GM12892 (cell line): ENCODE results near the gene NAV2.

Experiments used
- DNase-seq: peaks from one replicate; pipeline ENCODE4 v3.0.0; 2011; ENCODE audit not compliant: insufficient read length
- FAIRE-seq: peaks from 2 replicates; lab custom pipeline; 2011; peaks lifted over from hg19 to GRCh38; lab: Jason Lieb, UNC
- POLR2A ChIP-seq: IDR thresholded peaks from 2 replicates; pipeline ENCODE4 v1.6.1; 2011; ENCODE audit warnings: low read depth, low read length, control low read depth
- POLR2AphosphoS5 ChIP-seq: IDR thresholded peaks from 2 replicates; pipeline ENCODE4 v1.6.1; 2011; ENCODE audit warnings: low read depth, low read length, control low read depth
- TAF1 ChIP-seq: IDR thresholded peaks from 2 replicates; pipeline ENCODE4 v1.6.1; 2011; ENCODE audit warnings: low read depth, mild to moderate bottlenecking, control low read depth, low read length, borderline replicate concordance

Gene NAV2

GRCh38 chr11:19852288-19852687 lies 139.7 kb downstream of the NAV2 start:
- TF ChIP-seq POLR2A (no peak), TAF1 (no peak), POLR2AphosphoS5 (no peak)
- DNase-seq: no peak
- FAIRE-seq: no peak

- DNase-seq (no peak), FAIRE-seq (no peak)
Measured at GRCh38 chr11:19853016-19853415, 140.4 kb downstream of the NAV2 start.

DNA sequence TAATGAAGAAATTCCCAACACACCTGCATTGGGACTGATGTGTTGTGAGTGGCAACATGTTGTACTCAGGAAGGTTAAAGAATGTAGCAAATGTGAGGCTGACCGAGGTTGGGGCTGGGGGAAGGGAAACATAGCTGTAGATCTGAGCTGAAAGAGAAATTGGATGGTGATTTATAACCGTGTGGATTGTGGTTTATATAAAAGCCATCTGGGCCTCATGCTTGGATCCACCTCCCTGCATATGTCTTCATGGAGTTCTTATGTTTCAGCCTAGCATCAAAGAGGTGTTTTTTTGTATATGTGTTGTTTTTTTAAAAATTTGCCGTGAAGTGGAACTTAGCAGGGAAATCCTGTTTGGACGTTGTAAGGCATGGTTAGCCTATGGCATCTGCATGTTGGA lies 141.3 kb downstream of the NAV2 start:
- TF ChIP-seq TAF1 (no peak), POLR2AphosphoS5 (no peak), POLR2A (no peak)
- no peak for DNase-seq

More at GRCh38 chr11:19853016-19853415, 140.4 kb downstream of the NAV2 start:
- TF ChIP-seq POLR2A: no peak
- TF ChIP-seq POLR2AphosphoS5: no peak
- TF ChIP-seq TAF1: no peak

GRCh38 chr11:19861171-19861570 lies 148.5 kb downstream of the NAV2 start:
- TF ChIP-seq POLR2AphosphoS5 (no peak), POLR2A (no peak)
- DNase-seq (no peak), FAIRE-seq (no peak)

More for the DNA sequence above, 141.3 kb downstream of the NAV2 start:
- FAIRE-seq: no peak

DNA sequence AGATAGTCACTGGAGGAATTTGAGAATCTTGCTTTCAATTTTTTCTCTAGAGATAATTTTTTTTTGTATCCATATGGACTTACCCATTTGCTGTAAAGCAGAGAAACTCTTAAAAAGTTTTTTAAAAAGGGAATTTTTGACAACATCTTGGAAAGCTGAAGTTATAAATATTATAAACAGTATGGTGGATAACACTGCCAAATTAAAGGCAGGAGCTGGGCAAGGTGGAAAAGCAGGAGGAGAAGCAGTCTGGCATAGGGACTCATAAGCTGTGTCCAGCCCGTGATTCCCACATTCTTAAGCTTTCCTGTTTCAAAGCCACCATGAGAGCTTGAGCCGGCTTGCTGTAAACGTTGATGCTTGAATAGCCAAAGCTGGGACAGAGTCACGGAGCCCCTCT lies 149.5 kb downstream of the NAV2 start:
- FAIRE-seq (no peak), DNase-seq (no peak)
- TF ChIP-seq TAF1 (no peak), POLR2AphosphoS5 (no peak), POLR2A (no peak)

- DNase-seq (no peak), FAIRE-seq (no peak)
- TF ChIP-seq POLR2A: no peak
- no peak for TF ChIP-seq TAF1
- no peak for TF ChIP-seq POLR2AphosphoS5
Measured at GRCh38 chr11:19864141-19865140, 151.8 kb downstream of the NAV2 start.

- no peak for FAIRE-seq
Measured at GRCh38 chr11:19866037-19866436, 153.4 kb downstream of the NAV2 start.

GRCh38 chr11:19866521-19866920 lies 153.9 kb downstream of the NAV2 start:
- DNase-seq: no peak
- TF ChIP-seq POLR2AphosphoS5: no peak
- no peak for TF ChIP-seq TAF1
- TF ChIP-seq POLR2A: no peak
- FAIRE-seq: no peak

More at GRCh38 chr11:19866037-19866436, 153.4 kb downstream of the NAV2 start:
- DNase-seq: no peak
- TF ChIP-seq POLR2AphosphoS5 (no peak), POLR2A (no peak), TAF1 (no peak)

DNA sequence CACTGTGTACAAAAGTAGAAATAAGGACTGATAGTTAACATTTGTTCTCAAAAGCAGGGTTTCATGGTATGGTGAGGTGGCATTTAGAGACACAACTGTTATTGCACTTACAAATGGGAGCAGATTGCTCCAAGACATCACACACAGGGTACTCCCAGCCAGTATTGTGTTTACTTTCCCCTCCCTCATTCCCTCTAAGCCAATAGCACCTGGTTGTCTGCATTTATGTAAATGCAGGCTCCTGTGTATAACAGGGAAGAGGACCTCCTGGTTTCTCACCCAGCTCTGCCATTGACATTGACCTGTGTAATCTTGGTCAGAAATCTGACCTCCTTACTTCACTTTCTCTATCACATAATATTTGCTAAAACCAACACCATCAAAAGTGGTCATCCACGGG lies 154.4 kb downstream of the NAV2 start:
- DNase-seq (no peak), FAIRE-seq (no peak)
- TF ChIP-seq POLR2AphosphoS5 (no peak), TAF1 (no peak), POLR2A (no peak)

DNA sequence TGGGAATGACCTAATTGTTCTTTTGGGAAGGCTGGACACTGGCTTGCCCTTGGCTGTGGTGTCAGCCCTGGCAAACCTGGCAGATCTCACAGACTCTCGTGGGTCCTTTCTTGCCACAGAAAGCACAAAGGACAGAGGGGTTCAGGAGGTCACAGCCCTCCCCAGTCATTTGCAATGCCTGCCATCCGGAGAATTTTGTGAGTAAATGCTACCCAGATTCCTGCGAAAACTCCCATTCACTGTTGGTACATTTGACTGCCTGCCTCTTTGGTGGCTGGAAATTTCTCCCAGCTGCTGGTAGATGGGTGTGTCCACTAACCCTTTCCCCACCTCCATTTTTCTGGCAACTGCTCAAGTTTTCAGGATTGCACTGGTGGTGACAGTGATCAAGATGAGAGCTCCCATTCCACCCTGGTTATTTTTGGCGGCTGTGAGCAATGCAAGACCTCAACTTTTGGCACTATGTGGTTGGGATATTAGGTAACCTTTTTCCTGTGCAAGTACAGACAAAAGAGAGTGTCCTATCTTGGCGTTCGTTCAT lies 155.7 kb downstream of the NAV2 start:
- FAIRE-seq: no peak
- TF ChIP-seq TAF1 (no peak), POLR2A (no peak), POLR2AphosphoS5 (no peak)
- no peak for DNase-seq

- DNase-seq (no peak), FAIRE-seq (no peak)
- TF ChIP-seq TAF1 (no peak), POLR2AphosphoS5 (no peak), POLR2A (no peak)
Measured at GRCh38 chr11:19868871-19869270, 156.2 kb downstream of the NAV2 start.

DNA sequence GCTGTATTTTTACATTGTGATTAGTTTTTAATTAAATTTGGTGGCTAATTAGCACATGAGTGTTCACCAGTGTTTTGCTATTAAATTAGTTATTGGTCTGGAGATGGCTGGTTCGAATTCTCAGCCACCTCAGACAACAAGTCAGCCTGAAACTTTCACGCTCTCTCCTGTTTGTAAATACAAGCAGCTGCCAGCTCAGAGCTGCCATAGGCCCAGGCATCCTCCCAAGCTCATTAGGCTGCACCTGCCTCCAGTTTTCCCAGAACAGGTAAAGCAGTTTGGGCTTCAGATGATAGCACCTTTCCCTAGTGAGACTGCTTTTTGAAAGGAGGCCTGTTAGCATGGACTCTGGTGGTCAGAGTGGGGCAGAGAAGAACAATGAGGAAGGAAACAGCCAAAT lies 156.8 kb downstream of the NAV2 start:
- DNase-seq (no peak), FAIRE-seq (no peak)
- TF ChIP-seq TAF1 (no peak), POLR2A (no peak), POLR2AphosphoS5 (no peak)
